NB4 (cell line): ENCODE data around the gene RNF113A.
"Not testable (repeated sequence)": the region's sequence is repeated elsewhere in the genome, so short reads cannot be mapped to it uniquely, and the experiment has no call there.

Experiments
- CTCF ChIP-seq: IDR thresholded peaks from one replicate; pipeline ENCODE4 v1.5.1; 2012; ENCODE audit warnings: low read depth, low read length
- MYC ChIP-seq: IDR thresholded peaks from 2 replicates; pipeline ENCODE4 v1.6.1; 2011; ENCODE audit warnings: low read depth, low read length
- POLR2A ChIP-seq: IDR thresholded peaks from 2 replicates; pipeline ENCODE4 v1.6.1; 2011; ENCODE audit warnings: mild to moderate bottlenecking; ENCODE audit not compliant: insufficient read length; ENCODE audit errors: extremely low read depth

DNA sequence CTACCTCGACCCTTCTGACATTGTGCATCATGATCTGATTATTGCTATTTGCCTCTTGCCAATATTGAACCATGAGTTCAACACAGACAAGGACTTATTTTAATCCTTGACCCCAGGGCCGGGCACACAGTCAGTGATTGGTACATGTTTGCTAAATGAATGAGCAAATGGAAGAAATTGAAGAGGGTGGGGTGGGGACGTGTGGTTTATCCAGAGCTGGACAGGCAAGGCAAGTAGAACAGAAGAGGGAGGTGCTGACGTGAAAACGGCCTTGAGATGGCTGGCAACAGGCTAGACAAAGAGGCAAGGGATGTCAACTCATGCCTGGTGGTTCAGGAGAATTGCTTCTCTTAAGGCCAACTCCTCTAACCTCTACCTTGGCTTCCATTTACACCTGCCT lies 47.3 kb downstream of the RNF113A start:
- TF ChIP-seq CTCF, MYC, POLR2A: not testable (repeated sequence)
